OCI-LY3 (cell line): Measurements from ENCODE around the gene ZC3H18.

Experiments used
- H2AFZ ChIP-seq: fragments of 200-600, 300-600 bp; shearing (Covaris generic); 2 replicates; pipeline ENCODE4 v1.6.0; 2014; ENCODE audit warnings: antibody characterized with exemption, low read depth, low read length
- H3K27ac ChIP-seq: fragments of 200-600, 300-600 bp; sonication (generic); 2 replicates; pipeline ENCODE4 v1.5.1; 2014; ENCODE audit warnings: mild to moderate bottlenecking, low read length, moderate library complexity, mixed read lengths
- H3K27me3 ChIP-seq: fragments of 200-600, 300-600 bp; sonication (generic); 2 replicates; pipeline ENCODE4 v1.6.1; 2014; ENCODE audit warnings: low read depth, low read length, mixed read lengths
- H3K36me3 ChIP-seq: fragments of 200-600, 300-600 bp; sonication (generic); replicated peaks from 2 replicates; pipeline ENCODE3; 2014; ENCODE audit warnings: low read depth, low read length, mixed read lengths
- H3K4me1 ChIP-seq: fragments of 300-600, 200-600 bp; sonication (generic); 2 replicates; pipeline ENCODE4 v1.6.1; 2014; ENCODE audit warnings: low read length, mixed read lengths
- H3K4me2 ChIP-seq: fragments of 200-600, 300-600 bp; sonication (generic); 2 replicates; pipeline ENCODE4 v1.6.1; 2014; ENCODE audit warnings: low read length, mixed read lengths
- H3K4me3 ChIP-seq: fragments of 300-600, 200-600 bp; sonication (generic); 2 replicates; pipeline ENCODE4 v1.5.1; 2014; ENCODE audit warnings: antibody characterized with exemption, mild to moderate bottlenecking, low read length, moderate library complexity
- H3K79me2 ChIP-seq: fragments of 300-600, 200-600 bp; shearing (Covaris generic); 2 replicates; pipeline ENCODE4 v1.6.1; 2014; ENCODE audit warnings: mild to moderate bottlenecking, low read length, mixed read lengths
- H3K9ac ChIP-seq: fragments of 300-600, 200-600 bp; shearing (Covaris generic); 2 replicates; pipeline ENCODE4 v1.6.0; 2014; ENCODE audit warnings: mild to moderate bottlenecking, low read length, moderate library complexity
- H3K9me3 ChIP-seq: fragments of 200-600, 300-600 bp; shearing (Covaris generic); 2 replicates; pipeline ENCODE4 v1.6.1; 2014; ENCODE audit warnings: low read length, mixed read lengths; ENCODE audit not compliant: insufficient read depth
- H4K20me1 ChIP-seq: fragments of 200-600, 300-600 bp; sonication (generic); 2 replicates; pipeline ENCODE4 v1.6.1; 2016; ENCODE audit warnings: low read length, mixed read lengths; ENCODE audit not compliant: insufficient read depth
- EZH2phosphoT487 ChIP-seq: fragments of 200-600 bp; shearing (Covaris generic); IDR thresholded peaks from 2 replicates; pipeline ENCODE4 v1.6.1; 2018; ENCODE audit warnings: antibody characterized with exemption, mixed run types, low read depth
- TF ChIP-seq, protein P1 (sequence below): fragments of 200-600, 300-600 bp; sonication (generic); IDR thresholded peaks from 2 replicates; pipeline ENCODE4 v1.5.1; 2014; ENCODE audit warnings: antibody characterized with exemption, low read length, low read depth

Gene ZC3H18

DNA sequence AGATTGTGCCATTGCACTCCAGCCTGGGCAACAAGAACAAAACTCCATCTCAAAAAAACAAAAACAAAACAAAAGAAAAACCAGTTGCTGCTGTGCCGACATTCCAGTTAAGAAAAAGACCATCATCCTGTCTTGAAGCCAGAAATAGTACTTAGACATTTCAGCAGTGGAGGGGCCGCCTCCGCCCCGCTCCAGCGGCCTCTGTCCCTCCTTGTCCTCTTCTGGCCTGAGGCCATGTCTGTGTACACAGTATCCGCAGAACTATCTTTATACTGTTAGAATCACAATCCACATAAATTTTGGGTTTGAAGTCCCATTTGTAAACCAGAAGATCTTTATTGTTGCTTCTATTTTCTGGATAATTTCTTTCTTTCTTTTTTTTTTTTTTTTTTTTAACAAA, 24.9 kb downstream of the ZC3H18 start:
- Histone ChIP-seq H3K79me2 (peaks cover 26% of the 10 kb centered on the region), H3K4me2 (no peak overlapping the region), H3K9me3 (no peaks in the 10 kb centered on the region), H3K4me1 (no peaks in the 10 kb centered on the region), H3K27me3 (no peaks in the 10 kb centered on the region), H3K9ac (no peak overlapping the region), H3K27ac (no peak overlapping the region), H2AFZ (no peak overlapping the region), H3K36me3 (peaks cover 31% of the 10 kb centered on the region), H4K20me1 (peaks cover 8% of the 10 kb centered on the region), H3K4me3 (no peak overlapping the region)
- no peak for TF ChIP-seq EZH2phosphoT487
- TF ChIP-seq, protein P1, sequence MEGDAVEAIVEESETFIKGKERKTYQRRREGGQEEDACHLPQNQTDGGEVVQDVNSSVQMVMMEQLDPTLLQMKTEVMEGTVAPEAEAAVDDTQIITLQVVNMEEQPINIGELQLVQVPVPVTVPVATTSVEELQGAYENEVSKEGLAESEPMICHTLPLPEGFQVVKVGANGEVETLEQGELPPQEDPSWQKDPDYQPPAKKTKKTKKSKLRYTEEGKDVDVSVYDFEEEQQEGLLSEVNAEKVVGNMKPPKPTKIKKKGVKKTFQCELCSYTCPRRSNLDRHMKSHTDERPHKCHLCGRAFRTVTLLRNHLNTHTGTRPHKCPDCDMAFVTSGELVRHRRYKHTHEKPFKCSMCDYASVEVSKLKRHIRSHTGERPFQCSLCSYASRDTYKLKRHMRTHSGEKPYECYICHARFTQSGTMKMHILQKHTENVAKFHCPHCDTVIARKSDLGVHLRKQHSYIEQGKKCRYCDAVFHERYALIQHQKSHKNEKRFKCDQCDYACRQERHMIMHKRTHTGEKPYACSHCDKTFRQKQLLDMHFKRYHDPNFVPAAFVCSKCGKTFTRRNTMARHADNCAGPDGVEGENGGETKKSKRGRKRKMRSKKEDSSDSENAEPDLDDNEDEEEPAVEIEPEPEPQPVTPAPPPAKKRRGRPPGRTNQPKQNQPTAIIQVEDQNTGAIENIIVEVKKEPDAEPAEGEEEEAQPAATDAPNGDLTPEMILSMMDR: no peak

DNA sequence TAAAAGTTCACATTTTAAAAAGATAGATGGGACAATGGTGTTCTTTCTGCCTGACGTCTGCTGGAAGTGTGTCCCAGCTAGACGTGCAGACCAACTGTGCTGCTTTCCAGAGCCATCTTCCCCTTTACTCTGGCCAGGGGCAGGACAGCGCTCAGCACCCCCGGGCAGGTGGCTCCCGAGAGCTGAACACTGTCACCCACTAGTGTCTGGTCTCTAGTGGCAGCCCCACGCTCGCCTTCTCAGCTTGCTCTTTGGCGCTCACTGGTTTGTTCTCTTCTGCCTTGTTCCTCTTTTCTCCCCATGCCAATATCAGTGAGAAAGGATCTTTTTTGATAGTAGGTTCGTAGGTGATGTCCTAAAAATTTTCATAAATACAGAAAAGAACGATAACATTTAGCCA, 25.7 kb downstream of the ZC3H18 start:
- peaks cover 26% of the 10 kb centered on the region for H3K79me2 ChIP-seq
- no peak overlapping the region for H3K4me2 ChIP-seq

DNA sequence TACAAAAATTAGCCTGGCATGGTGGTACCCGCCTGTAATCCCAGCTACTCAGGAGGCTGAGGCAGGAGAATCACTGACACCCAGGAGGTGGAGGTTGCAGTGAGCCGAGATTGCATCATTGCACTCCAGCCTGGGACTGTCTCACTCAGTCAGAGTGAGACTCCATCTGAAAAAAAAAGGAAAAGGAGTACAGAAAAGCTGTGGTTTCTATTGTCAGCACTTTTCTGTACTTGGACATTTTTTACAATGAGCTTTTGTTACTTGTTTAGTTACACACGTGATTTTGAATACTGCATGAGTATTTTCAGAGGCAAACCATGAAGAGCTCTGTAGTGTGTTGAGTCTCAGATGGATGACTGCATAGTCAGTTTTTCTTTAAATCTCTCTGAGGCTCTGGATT, 26.3 kb downstream of the ZC3H18 start:
- Histone ChIP-seq H3K4me1 (no peaks in the 10 kb centered on the region), H3K79me2 (peaks cover 26% of the 10 kb centered on the region), H3K4me2 (no peak overlapping the region), H3K9ac (no peak overlapping the region), H2AFZ (no peak overlapping the region), H3K27ac (no peak overlapping the region), H3K27me3 (no peaks in the 10 kb centered on the region), H3K4me3 (no peak overlapping the region), H3K9me3 (no peaks in the 10 kb centered on the region), H4K20me1 (peaks cover 8% of the 10 kb centered on the region), H3K36me3 (peaks cover 43% of the 10 kb centered on the region)
- TF ChIP-seq, protein P1: no peak
- TF ChIP-seq EZH2phosphoT487: no peak

More for the DNA sequence above, 25.7 kb downstream of the ZC3H18 start:
- Histone ChIP-seq H3K27ac (no peak overlapping the region), H3K4me3 (no peak overlapping the region), H3K4me1 (no peaks in the 10 kb centered on the region), H3K9ac (no peak overlapping the region), H3K36me3 (peaks cover 37% of the 10 kb centered on the region), H2AFZ (no peak overlapping the region), H3K27me3 (no peaks in the 10 kb centered on the region), H3K9me3 (no peaks in the 10 kb centered on the region), H4K20me1 (peaks cover 8% of the 10 kb centered on the region)
- TF ChIP-seq EZH2phosphoT487: no peak
- TF ChIP-seq, protein P1: no peak

DNA sequence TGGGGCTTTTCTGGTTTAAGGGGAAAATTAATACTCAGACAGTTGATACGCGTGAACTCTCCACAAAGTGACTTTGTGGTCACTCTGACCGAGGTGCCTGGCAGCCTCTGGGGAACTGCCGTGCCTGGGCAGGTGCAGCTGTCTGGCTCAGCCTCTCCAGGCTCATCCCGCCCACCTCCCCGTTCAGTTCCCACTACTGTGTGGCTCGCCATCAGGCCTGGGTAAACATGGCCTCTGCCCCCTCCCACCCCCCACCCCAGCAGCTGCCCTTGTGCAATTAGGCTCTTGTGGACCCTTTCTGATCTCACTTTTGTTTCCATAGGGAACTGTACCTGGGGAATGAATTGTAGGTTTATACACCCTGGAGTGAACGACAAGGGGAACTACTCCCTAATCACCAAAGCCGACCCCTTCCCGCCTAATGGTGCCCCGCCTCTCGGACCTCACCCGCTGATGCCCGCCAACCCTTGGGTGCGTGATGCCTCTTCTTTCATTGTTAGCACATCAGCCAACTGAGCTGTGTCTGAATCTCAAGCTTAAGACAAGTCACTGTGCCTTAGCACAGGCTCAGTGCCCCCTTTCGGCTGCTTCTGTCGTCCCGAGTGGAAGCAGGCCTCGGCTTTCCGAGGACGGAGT, 27.8 kb downstream of the ZC3H18 start:
- Histone ChIP-seq H3K36me3 (peaks cover 52% of the 10 kb centered on the region), H3K9ac (no peak overlapping the region), H3K4me1 (no peaks in the 10 kb centered on the region)

More for the DNA sequence above, 27.8 kb downstream of the ZC3H18 start:
- TF ChIP-seq EZH2phosphoT487: no peak
- TF ChIP-seq, protein P1: no peak
- Histone ChIP-seq H3K27me3 (no peaks in the 10 kb centered on the region), H3K79me2 (peaks cover 18% of the 10 kb centered on the region), H3K27ac (no peak overlapping the region), H3K4me2 (no peak overlapping the region), H4K20me1 (peaks cover 8% of the 10 kb centered on the region), H2AFZ (no peak overlapping the region), H3K9me3 (no peaks in the 10 kb centered on the region), H3K4me3 (no peak overlapping the region)
